T-cell (primary cell): ENCODE measurements around the gene SMIM27. TPM values are rescaled to one million over a fixed set of nuclear protein-coding genes. Genes with fewer than 3 reads are reported as not detected.

Source experiments
- ATAC-seq, 4 experiments: fragments of 200-7000 bp in 3 of 4; fragments of 150-1000 bp in 1 of 4; cut with Tn5 transposase; replicated peaks in 1 of 4; 1 replicate in 3 of 4; 2 replicates in 1 of 4; pipeline ENCODE4 v1.10.0; 2021; ENCODE audit warnings: moderate library complexity in 3 of 4, mild to moderate bottlenecking in 2 of 4, moderate number of reproducible peaks in 1 of 4
- CTCF ChIA-PET, 2 donors: fragments of 300-600 bp; sonication (Branson Sonifier 250); formaldehyde crosslinking; loops; one replicate each; lab custom pipeline; 2022; ENCODE audit warnings: antibody characterized with exemption in 2 of 2; lab: Charles Lee
- POLR2A ChIA-PET, 2 donors: fragments of 300-600 bp; sonication (Branson Sonifier 250); formaldehyde crosslinking; loops; one replicate each; lab custom pipeline; 2022; ENCODE audit warnings: antibody characterized with exemption in 2 of 2; lab: Charles Lee
- DNase-seq, 35 experiments: peaks; one replicate each; pipeline versions ENCODE4 v3.0.0 to v3.0.0-alpha.2; 2013 to 2023
- H3K27ac ChIP-seq: one replicate; pipeline ENCODE4 v1.5.1; 2013; ENCODE audit warnings: low read length
- H3K27me3 ChIP-seq, 2 experiments: replicated peaks in 1 of 2; 1 replicate in 1 of 2; 2 replicates in 1 of 2; pipeline versions ENCODE4 v1.6.1 to v1.7.0; 2013; ENCODE audit warnings: low read length in 1 of 2, mixed read lengths in 1 of 2; ENCODE audit not compliant: control insufficient read depth in 2 of 2, insufficient read depth in 2 of 2; ENCODE audit errors: extremely low read depth in 1 of 2
- H3K36me3 ChIP-seq, 2 donors: 1 replicate in 1 of 2; 2 replicates in 1 of 2; pipeline versions ENCODE4 v1.6.1 to v1.7.0; 2013; ENCODE audit warnings: low read length in 1 of 2; ENCODE audit not compliant: control insufficient read depth in 2 of 2, insufficient read depth in 1 of 2; ENCODE audit errors: extremely low read depth in 1 of 2
- H3K4me1 ChIP-seq, 2 experiments: 1 replicate in 1 of 2; 2 replicates in 1 of 2; pipeline versions ENCODE4 v1.6.1 to v1.7.0; 2013; ENCODE audit warnings: low read length in 2 of 2, mixed read lengths in 1 of 2; ENCODE audit not compliant: insufficient read depth in 2 of 2, control insufficient read depth in 1 of 2; ENCODE audit errors: extremely low read depth in 1 of 2
- H3K4me3 ChIP-seq, 2 donors: 1 replicate in 1 of 2; 2 replicates in 1 of 2; pipeline versions ENCODE4 v1.5.1 to v1.7.0; 2013; ENCODE audit warnings: mild to moderate bottlenecking in 2 of 2, low read length in 1 of 2, moderate library complexity in 1 of 2; ENCODE audit not compliant: control insufficient read depth in 1 of 2; ENCODE audit errors: extremely low read depth in 1 of 2
- H3K9me3 ChIP-seq: 2 replicates; pipeline ENCODE4 v1.7.0; 2013
- H3K27ac Mint-ChIP-seq, 2 donors: one replicate each; pipeline ENCODE4 v1.8.0; 2020 to 2021; ENCODE audit warnings: mild to moderate bottlenecking in 2 of 2, mixed read lengths in 2 of 2
- H3K27me3 Mint-ChIP-seq, 2 donors: one replicate each; pipeline ENCODE4 v1.8.0; 2021 to 2022; ENCODE audit warnings: mixed read lengths in 2 of 2
- H3K36me3 Mint-ChIP-seq: one replicate; pipeline ENCODE4 v1.8.0; 2021; ENCODE audit warnings: mixed read lengths
- H3K4me1 Mint-ChIP-seq, 3 donors: one replicate each; pipeline ENCODE4 v1.8.0; 2020 to 2022; ENCODE audit warnings: mixed read lengths in 3 of 3, mild to moderate bottlenecking in 1 of 3
- H3K4me3 Mint-ChIP-seq, 3 donors: one replicate each; pipeline ENCODE4 v1.8.0; 2020 to 2022; ENCODE audit warnings: mild to moderate bottlenecking in 3 of 3, mixed read lengths in 3 of 3, moderate library complexity in 3 of 3
- H3K9me3 Mint-ChIP-seq, 3 donors: one replicate each; pipeline ENCODE4 v1.8.0; 2020 to 2022; ENCODE audit warnings: mixed read lengths in 3 of 3
- WGBS: methylation state at CpG from one replicate; pipeline ENCODE4 v1.1.5; 2013; ENCODE audit warnings: missing lambda C conversion rate; ENCODE audit not compliant: insufficient coverage; 5-methylcytosine and 5-hydroxymethylcytosine counted together
- total RNA-seq, 35 experiments: library from RNA in 6 of 35; stranded (reverse) in 6 of 35; fragments of 120-200 nt in 1 of 35; gene quantifications; one replicate each; pipeline versions ENCODE4 v1.2.1 to v1.2.4 and lab custom pipeline; 2013 to 2026

The SMIM27 gene
- total RNA-seq, 5 donors from 2014 or later (not counting 1 experiment from before 2014, with no cell fraction given) = 19.1 to 41.8 (median 33.5) TPM

DNA sequence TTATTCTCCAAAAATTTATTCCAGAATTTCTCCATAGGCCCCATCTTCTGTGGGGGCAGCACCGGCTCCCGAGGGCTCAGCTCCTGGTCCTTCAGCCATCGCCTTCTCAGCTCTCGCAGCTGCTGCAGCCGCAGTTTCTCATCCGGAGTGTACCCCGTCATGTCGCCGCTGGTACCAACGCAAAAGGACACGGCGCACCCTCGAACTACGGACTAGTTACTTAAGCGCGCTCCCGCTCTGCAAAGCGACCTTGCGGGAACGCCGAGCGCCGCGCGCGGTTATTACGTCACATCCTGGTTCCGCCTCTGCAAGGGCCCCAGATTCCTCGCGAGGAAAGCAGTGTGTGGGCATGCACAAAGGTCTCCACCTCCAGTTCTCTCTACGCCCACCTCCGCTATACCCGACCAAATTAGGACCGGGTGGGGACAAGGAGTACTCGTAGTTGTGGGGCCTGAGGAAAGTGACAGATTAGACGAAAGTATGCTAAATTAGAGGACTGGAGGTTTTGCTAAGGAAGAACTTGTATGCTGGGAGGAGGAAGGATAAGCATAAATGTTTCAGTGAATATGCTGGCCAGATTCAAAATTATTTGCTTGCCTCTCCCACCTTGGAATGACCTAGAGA is 20.9 kb downstream of the SMIM27 start, which contains the start of gene NDUFB6:
Gene NDUFB6, minus strand, starts transcription at position 260 of the 624 bp plus-strand sequence. Its CDS starts 99 bp downstream, at position 161.
- Histone ChIP-seq H3K36me3 (peaks cover 5 to 6% of the 10 kb centered on the region in 2 donors), H3K27ac (peak within 1 kb of the TSS; percentile 85), H3K4me1 (peaks cover 4 to 19% of the 10 kb centered on the region in 2 experiments), H3K4me3 (peak within 1 kb of the TSS; percentile 84 to 100), H3K9me3 (no peaks in the 10 kb centered on the region), H3K27me3 (no peaks in the 10 kb centered on the region)
- POLR2A ChIA-PET = interaction anchor here in 1 of 2 donors (1.2 to 2.0 kb wide), 4 partner anchors 19 to 189 kb away, joined by 3 to 7 read pairs (median 6); partner anchors contain the start of genes ACO1 and SMIM27
- Mint-ChIP-seq H3K4me3 (peak within 1 kb of the TSS; percentile 98 to 99 (median 99)), H3K9me3 (no peaks in the 10 kb centered on the region), H3K27me3 (no peaks in the 10 kb centered on the region), H3K27ac (peak within 1 kb of the TSS; percentile 98 to 99), H3K4me1 (peaks cover 30 to 34% (median 34%) of the 10 kb centered on the region in 3 donors), H3K36me3 (peaks cover 11% of the 10 kb centered on the region)
- ATAC-seq (peak; percentile 82 to 85 (median 84)), DNase-seq (peak; percentile 89 to 99 (median 96))
- 0% methylated on average over 28 of the region's 36 CpGs for WGBS
- CTCF ChIA-PET = interaction anchor here (1.1 to 4.0 kb wide), 13 partner anchors 10 to 194 kb away, joined by 3 to 115 read pairs (median 7); partner anchors contain the start of genes ACO1 (in 2 of the 2), RIGI (in 2 of the 2), SMIM27 (in 1 of the 2) and TOPORS (in 1 of the 2)

DNA sequence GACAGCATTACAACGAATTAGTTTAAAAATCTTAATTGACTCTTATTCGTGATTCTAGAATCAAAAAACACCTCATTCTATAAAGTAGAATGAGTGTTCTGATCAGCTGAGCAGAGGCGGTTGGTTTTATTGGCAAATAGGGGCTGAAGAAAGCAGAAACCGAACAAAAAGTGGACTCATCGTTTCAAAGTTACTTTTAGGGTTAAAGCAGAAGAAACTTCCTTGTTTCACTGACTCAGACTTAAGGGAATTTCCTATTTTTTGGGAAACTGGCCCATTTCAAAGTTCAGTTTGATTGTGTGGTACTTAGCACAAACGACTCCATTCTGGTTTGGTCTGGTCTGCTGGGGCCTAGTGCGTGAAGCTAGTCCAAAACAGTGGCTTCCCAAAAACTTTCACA is 21.7 kb downstream of the SMIM27 start:
- Mint-ChIP-seq H3K4me3 (peak overlapping the region; percentile 98 to 99 (median 99)), H3K4me1 (peaks cover 30 to 34% (median 34%) of the 10 kb centered on the region in 3 donors), H3K9me3 (no peaks in the 10 kb centered on the region), H3K36me3 (peaks cover 7% of the 10 kb centered on the region), H3K27ac (peak overlapping the region; percentile 98 to 99), H3K27me3 (peaks cover 4 to 7% of the 10 kb centered on the region in 2 donors)
- H3K4me3 ChIP-seq = no peak overlapping the region
- 92% methylated on average over 2 of the region's 7 CpGs for WGBS
- ChIA-PET POLR2A (interaction anchor here in 1 of 2 donors (0.6 to 1.1 kb wide), 2 partner anchors 11 to 23 kb away, joined by 3 to 7 read pairs; no protein-coding TSS in a partner anchor), CTCF (interaction anchor here (0.5 to 4.0 kb wide), 7 partner anchors 18 to 393 kb away, joined by 3 to 115 read pairs (median 18); partner anchors contain the start of genes ACO1 (in 1 of the 2), RIGI (in 1 of the 2), SMIM27 (in 1 of the 2) and TOPORS (in 1 of the 2))
- ATAC-seq = no peak
- H3K36me3 ChIP-seq = peaks cover 0 to 3% of the 10 kb centered on the region in 2 donors
- DNase-seq = no peak
- peaks cover 4 to 19% of the 10 kb centered on the region in 2 experiments for H3K4me1 ChIP-seq
- no peaks in the 10 kb centered on the region for H3K27me3 ChIP-seq
- peak overlapping the region; percentile 85 for H3K27ac ChIP-seq
- H3K9me3 ChIP-seq = no peaks in the 10 kb centered on the region

DNA sequence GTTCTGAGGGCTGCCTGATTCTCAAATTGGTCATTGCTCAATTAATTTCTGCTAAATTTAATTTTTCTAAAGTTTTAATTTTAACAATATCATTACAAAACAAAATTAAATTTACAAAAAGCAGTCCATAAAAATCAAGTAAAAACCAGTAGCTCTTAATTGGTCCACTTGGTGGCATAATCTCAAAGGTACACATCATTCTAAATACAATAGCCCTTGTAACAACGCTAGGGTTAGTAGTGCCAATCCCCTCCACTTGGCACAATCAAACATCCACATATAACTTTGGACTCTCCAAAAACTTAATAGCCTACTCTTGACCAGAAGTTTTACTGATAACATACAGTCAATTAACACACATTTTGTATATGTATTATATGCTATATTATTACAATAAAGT is 22.7 kb downstream of the SMIM27 start:
- ChIA-PET POLR2A (no interaction called here), CTCF (interaction anchor here (0.5 to 4.0 kb wide), 10 partner anchors 14 to 493 kb away, joined by 3 to 115 read pairs (median 3); partner anchors contain the start of genes ACO1 (in 1 of the 2) and RIGI (in 1 of the 2))
- Histone ChIP-seq H3K4me3 (no peak overlapping the region), H3K9me3 (no peaks in the 10 kb centered on the region), H3K27me3 (no peaks in the 10 kb centered on the region), H3K27ac (no peak overlapping the region), H3K4me1 (peaks cover 4 to 19% of the 10 kb centered on the region in 2 experiments), H3K36me3 (no peaks in the 10 kb centered on the region)
- H3K27me3 Mint-ChIP-seq = peaks cover 4 to 13% of the 10 kb centered on the region in 2 donors
- no peak overlapping the region for H3K4me3 Mint-ChIP-seq
- ATAC-seq (no peak), DNase-seq (no peak)
- WGBS = 71% methylated on average over 1 of the region's 1 CpG
- peaks cover 29 to 30% (median 30%) of the 10 kb centered on the region in 3 donors for H3K4me1 Mint-ChIP-seq
- H3K36me3 Mint-ChIP-seq = peaks cover 5% of the 10 kb centered on the region
- H3K9me3 Mint-ChIP-seq = no peaks in the 10 kb centered on the region
- H3K27ac Mint-ChIP-seq = no peak overlapping the region

DNA sequence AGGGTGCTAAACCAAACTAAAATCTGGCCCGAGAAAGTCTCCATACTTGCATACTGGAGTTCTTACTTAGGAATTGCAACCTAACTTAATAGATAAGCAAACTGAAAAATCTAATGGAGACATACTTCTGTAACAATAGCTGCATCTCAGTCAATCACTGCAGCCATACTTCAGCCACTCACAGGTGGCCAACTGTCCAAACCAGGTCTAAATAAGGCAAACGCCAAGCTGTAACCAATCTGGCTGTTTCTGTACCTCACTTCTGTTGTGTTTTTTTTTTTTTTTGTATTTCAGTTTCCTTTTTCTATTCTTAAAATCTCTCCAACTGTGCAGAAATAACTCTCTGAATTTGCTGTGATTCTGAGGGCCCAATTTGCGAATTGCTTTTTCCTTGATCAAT is 25.2 kb downstream of the SMIM27 start:
- ChIA-PET CTCF (interaction anchor here (2.5 to 8.0 kb wide), 2 partner anchors 198 to 200 kb away, joined by 23 to 201 read pairs; no protein-coding TSS in a partner anchor), POLR2A (interaction anchor here in 1 of 2 donors (0.7 kb wide), 1 partner anchor 914 kb away, joined by 6 read pairs; no protein-coding TSS in a partner anchor)
- DNase-seq = no peak
- H3K27ac Mint-ChIP-seq = no peak overlapping the region
- WGBS = no CpG with 5 or more reads among the region's 3 CpGs
- Histone ChIP-seq H3K4me3 (no peak overlapping the region), H3K27ac (no peak overlapping the region), H3K9me3 (no peaks in the 10 kb centered on the region), H3K27me3 (no peaks in the 10 kb centered on the region), H3K36me3 (no peaks in the 10 kb centered on the region), H3K4me1 (peaks cover 4 to 5% of the 10 kb centered on the region in 2 experiments)
- peaks cover 11 to 12% (median 12%) of the 10 kb centered on the region in 3 donors for H3K4me1 Mint-ChIP-seq
- peaks cover 4 to 20% of the 10 kb centered on the region in 2 donors for H3K27me3 Mint-ChIP-seq
- H3K4me3 Mint-ChIP-seq = no peak overlapping the region
- H3K36me3 Mint-ChIP-seq = no peaks in the 10 kb centered on the region
- ATAC-seq = no peak
- no peaks in the 10 kb centered on the region for H3K9me3 Mint-ChIP-seq

DNA sequence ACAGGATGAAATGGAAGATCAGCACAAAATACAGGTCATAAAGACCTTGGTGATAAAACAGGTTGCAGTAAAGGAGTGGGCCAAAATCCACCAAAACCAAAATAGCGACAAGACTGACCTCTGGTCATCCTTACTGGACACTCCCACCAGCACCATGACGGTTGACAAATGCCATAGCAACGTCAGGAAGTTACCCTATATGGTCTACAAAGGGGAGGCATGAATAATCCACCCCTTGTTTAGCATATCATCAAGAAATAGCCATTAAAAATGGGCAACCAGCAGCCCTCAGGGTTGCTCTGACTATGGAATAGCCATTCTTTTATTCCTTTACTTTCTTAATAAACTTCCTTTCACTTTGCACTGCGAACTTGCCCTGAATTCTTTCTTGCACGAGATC is 26.8 kb downstream of the SMIM27 start:
- no peak overlapping the region for H3K27ac Mint-ChIP-seq
- Histone ChIP-seq H3K36me3 (no peaks in the 10 kb centered on the region), H3K27me3 (no peaks in the 10 kb centered on the region), H3K27ac (no peak overlapping the region), H3K4me1 (no peaks in the 10 kb centered on the region), H3K4me3 (no peak overlapping the region), H3K9me3 (no peaks in the 10 kb centered on the region)
- ChIA-PET CTCF (interaction anchor here (0.7 to 9.2 kb wide), 23 partner anchors 10 to 424 kb away, joined by 3 to 338 read pairs (median 5); partner anchors contain the start of genes ACO1 (in 2 of the 2), RIGI (in 1 of the 2), SMIM27 (in 1 of the 2) and TOPORS (in 1 of the 2)), POLR2A (no interaction called here)
- no peaks in the 10 kb centered on the region for H3K9me3 Mint-ChIP-seq
- WGBS = 58% methylated on average over 2 of the region's 5 CpGs
- H3K4me3 Mint-ChIP-seq = no peak overlapping the region
- no peaks in the 10 kb centered on the region for H3K36me3 Mint-ChIP-seq
- peaks cover 0 to 3% (median 1%) of the 10 kb centered on the region in 3 donors for H3K4me1 Mint-ChIP-seq
- ATAC-seq (no peak), DNase-seq (no peak)
- peaks cover 4 to 20% of the 10 kb centered on the region in 2 donors for H3K27me3 Mint-ChIP-seq
